AG04449 (cell line): Measurements from ENCODE around the gene PDZK1IP1.
"Not testable (repeated sequence)": the region's sequence is repeated elsewhere in the genome, so short reads cannot be mapped to it uniquely, and the experiment has no call there.

Experiments used
- CTCF ChIA-PET: fragments of 350-600 bp; formaldehyde crosslinking; extraction: SDS; loops from one replicate; lab custom pipeline; 2021; ENCODE audit warnings: antibody characterized with exemption; lab: Yijun Ruan, JAX
- POLR2A ChIA-PET: fragments of 400-600, 350-600 bp; formaldehyde crosslinking; extraction: SDS; loops from one replicate; lab custom pipeline; 2020; ENCODE audit warnings: antibody characterized with exemption, inconsistent platforms; lab: Yijun Ruan, JAX
- DNase-seq: peaks from one replicate; pipeline ENCODE4 v3.0.0-alpha.2; 2010; ENCODE audit warnings: low read depth, low spot score
- H3K4me3 ChIP-seq: 2 replicates; pipeline ENCODE4 v1.5.1; 2011; ENCODE audit warnings: low read depth, mild to moderate bottlenecking, control low read depth, low read length
- CTCF ChIP-seq: IDR thresholded peaks from one replicate; pipeline ENCODE4 v1.5.1; 2011; ENCODE audit warnings: mild to moderate bottlenecking, moderate library complexity, low read length, control low read depth, inconsistent platforms; ENCODE audit not compliant: insufficient read depth; ENCODE audit errors: missing control alignments

The PDZK1IP1 gene

DNA sequence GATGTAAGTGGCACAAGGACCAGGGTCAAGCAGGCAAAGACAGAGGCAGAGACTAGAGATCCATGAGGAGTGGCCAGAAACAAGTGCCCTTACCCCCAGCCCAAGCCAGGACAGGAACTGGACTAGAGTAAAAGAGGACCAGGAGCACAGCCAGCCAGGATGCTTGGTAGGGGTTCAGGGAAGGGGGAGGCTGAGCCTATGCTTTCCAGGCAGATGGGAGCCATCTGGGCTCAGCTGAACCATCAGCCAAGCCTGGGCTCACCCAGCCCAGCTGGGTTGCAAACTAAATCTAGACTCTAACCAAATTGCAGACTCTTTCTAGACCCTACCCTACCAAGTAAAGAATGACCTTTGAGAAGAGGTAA is 15.2 kb downstream of the PDZK1IP1 start:
- no peak overlapping the region for H3K4me3 ChIP-seq
- TF ChIP-seq CTCF: no peak
- POLR2A ChIA-PET: no interaction called here
- CTCF ChIA-PET: interaction anchor here (0.8 to 12.9 kb wide), 15 partner anchors 8 to 553 kb away, joined by 3 to 213 read pairs (median 5); partner anchors contain the start of genes CMPK1, FOXD2 and PDZK1IP1
- DNase-seq: no peak

DNA sequence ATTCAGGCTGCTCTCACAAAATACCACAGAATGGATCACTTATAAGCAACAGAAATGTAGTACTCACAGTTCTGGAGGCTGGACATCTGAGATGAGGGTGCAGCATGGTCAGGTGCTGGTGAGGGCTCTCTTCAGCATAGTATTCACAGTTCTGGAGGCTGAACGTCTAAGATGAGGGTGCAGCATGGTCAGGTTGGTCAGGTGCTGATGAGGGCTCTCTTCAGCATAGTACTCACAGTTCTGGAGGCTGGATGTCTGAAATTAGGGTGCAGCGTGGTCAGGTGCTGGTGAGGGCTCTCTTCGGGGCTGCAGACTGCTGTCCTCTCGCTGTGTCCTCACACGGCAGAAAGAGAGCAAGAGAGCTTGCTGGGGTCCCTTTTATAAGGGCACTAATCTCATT is 17.1 kb downstream of the PDZK1IP1 start:
- CTCF ChIA-PET: interaction anchor here (12.9 kb wide), 1 partner anchor 19 kb away, joined by 213 read pairs; the partner anchor contains the start of gene PDZK1IP1
- H3K4me3 ChIP-seq: no peak overlapping the region
- no peak for DNase-seq
- TF ChIP-seq CTCF: no peak
- POLR2A ChIA-PET: no interaction called here

- no peak for TF ChIP-seq CTCF
- no peak for DNase-seq
- ChIA-PET CTCF (interaction anchor here (1.4 kb wide), 1 partner anchor 10 kb away, joined by 7 read pairs; no protein-coding TSS in a partner anchor), POLR2A (no interaction called here)
- H3K4me3 ChIP-seq: no peak overlapping the region
Observed at GRCh38 chr1:47164552-47164951, 25.3 kb downstream of the PDZK1IP1 start.

DNA sequence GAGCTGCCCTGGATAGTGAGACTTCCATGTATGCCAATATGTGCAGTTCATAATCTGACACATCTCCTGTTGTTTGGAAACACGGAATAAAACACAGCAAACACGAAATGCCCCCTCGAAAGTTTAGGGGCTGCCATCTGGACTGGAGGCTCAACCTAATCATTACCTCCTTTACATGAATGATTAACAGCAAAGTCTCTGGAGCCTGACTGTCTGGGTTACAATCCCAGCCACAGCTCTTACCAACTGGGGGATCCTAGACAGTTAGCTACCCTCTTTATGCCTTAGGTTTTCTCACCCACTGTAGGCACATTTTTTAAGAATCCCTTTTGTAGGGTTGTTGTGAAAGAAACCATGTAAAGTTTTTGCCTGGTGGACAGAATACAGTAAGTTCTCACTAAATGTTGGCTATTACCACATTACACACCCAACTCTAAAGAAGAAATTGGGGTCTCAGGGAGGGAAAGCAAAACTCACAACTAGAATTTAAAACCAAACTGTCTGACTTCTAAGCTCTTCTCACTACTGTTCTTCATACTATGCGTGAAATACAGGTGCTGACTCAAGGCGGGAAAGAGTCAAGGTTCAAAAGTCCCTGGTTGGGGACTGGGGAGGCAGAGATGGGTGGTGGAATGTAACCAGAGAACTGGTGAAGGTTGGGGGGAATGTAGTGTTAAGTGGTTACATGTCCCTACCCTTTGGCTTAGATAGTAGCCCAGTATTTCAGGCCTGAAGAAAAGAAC is 28.4 kb downstream of the PDZK1IP1 start:
- POLR2A ChIA-PET: no interaction called here
- H3K4me3 ChIP-seq: no peak overlapping the region
- no peak for DNase-seq
- TF ChIP-seq CTCF: no peak
- CTCF ChIA-PET: no interaction called here

GRCh38 chr1:47160716-47161115 is 29.1 kb downstream of the PDZK1IP1 start:
- no peak overlapping the region for H3K4me3 ChIP-seq
- POLR2A ChIA-PET: no interaction called here
- no peak for TF ChIP-seq CTCF
- CTCF ChIA-PET: no interaction called here
- no peak for DNase-seq

DNA sequence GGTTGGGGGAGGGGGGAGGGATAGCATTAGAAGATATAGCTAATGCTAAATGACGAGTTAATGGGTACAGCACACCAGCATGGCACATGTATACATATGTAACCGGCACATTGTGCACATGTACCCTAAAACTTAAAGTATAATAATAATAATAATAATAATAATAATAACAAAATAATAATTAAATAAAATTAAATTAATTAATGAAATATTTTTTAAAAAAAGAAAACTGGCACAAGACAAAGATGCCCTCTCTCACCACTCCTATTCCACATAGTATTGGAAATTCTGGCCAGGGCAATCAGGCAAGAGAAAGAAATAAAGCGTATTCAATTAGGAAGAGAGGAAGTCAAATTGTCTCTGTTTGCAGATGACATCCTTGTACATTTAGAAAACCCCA is 31.9 kb downstream of the PDZK1IP1 start:
- H3K4me3 ChIP-seq, DNase-seq, POLR2A ChIA-PET: not testable (repeated sequence)
- CTCF ChIA-PET: interaction anchor here (1.6 kb wide), 1 partner anchor 18 kb away, joined by 4 read pairs; no protein-coding TSS in a partner anchor

DNA sequence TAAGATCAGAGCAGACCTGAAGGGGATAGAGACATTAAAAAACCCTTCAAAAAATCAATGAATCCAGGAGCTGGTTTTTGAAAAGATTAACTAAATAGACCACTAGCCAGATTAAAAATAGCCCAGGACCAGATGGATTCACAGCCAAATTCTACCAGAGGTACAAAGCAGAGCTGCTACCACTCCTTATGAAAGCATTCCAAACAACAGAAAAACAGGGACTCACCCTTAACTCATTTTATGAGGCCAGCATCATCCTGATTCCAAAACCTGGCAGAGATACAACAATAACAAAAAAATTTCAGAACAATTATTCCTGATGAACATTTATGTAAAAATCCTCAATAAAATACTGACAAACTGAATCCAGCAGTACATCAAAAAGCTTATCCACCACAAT is 33.4 kb downstream of the PDZK1IP1 start:
- DNase-seq, POLR2A ChIA-PET, H3K4me3 ChIP-seq: not testable (repeated sequence)
- CTCF ChIA-PET: interaction anchor here (1.4 kb wide), 1 partner anchor 18 kb away, joined by 4 read pairs; no protein-coding TSS in a partner anchor

- CTCF ChIA-PET: interaction anchor here (2.1 kb wide), 1 partner anchor 26 kb away, joined by 5 read pairs; no protein-coding TSS in a partner anchor
- DNase-seq, H3K4me3 ChIP-seq, POLR2A ChIA-PET: not testable (repeated sequence)
Observed at GRCh38 chr1:47149162-47149561, 40.7 kb downstream of the PDZK1IP1 start.
